Right lung (tissue), 5 donors: ENCODE results near the gene LRMDA. TPM values are rescaled to one million over a fixed set of nuclear protein-coding genes. Genes with fewer than 3 reads are reported as not detected.
"Not testable (repeated sequence)": the region's sequence is repeated elsewhere in the genome, so short reads cannot be mapped to it uniquely, and the experiment has no call there.

ENCODE experiments used
- DNase-seq, 2 donors: peaks; one replicate each; pipeline ENCODE4 v3.0.0-alpha.2; 2013
- polyA plus RNA-seq, 5 donors: library from polyadenylated mRNA; unstranded; fragments of 120-200 nt; gene quantifications; one replicate each; pipeline versions ENCODE4 v1.2.1 to v1.2.3, GENCODE V29; 2013; ENCODE audit warnings: inconsistent platforms in 1 of 5, low replicate concordance in 1 of 5; ENCODE audit not compliant: insufficient read length in 5 of 5, insufficient read depth in 1 of 5

The LRMDA gene
- polyA plus RNA-seq, 5 donors = 13.4 to 23.1 (median 19.1) TPM

DNA sequence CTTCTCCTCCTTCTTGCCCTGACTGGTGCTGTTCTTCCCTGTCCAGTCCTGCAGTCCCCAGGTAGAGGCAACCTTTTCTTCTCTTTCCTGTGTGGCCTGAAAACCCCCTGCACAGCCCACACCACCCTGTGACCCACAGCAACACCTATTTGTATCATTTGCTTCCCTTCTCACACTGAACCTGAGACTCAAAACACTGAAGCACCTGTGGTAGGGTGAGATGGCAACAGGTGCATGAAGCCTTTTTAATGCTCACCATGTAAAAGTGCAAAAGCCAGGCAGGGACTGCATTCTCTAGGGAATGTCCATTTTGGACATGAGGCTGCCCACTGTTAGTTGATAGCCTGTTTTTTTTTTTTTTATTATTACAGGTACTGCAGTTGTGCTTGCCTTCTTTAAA is 71.4 kb downstream of the LRMDA start:
- DNase-seq = no peak

DNA sequence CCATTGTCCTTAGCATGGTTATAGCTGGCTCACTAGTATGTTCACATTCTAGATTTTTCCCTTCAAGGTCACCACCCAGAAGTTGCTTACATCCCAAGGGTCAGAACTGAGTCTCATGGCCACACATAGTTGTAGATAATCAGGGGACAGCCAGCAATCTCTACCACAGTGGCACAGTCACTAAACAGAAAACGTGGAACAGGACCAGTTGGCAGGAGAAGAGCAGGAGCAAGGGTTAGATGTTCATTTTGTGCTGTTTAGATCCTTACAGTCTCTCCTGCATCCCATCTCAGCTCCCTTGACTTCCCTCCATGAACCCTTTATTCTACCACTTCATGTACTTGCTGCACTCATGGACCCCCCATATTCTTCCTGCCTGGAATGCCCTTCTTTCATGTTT is 73.9 kb downstream of the LRMDA start:
- DNase-seq = no peak

DNA sequence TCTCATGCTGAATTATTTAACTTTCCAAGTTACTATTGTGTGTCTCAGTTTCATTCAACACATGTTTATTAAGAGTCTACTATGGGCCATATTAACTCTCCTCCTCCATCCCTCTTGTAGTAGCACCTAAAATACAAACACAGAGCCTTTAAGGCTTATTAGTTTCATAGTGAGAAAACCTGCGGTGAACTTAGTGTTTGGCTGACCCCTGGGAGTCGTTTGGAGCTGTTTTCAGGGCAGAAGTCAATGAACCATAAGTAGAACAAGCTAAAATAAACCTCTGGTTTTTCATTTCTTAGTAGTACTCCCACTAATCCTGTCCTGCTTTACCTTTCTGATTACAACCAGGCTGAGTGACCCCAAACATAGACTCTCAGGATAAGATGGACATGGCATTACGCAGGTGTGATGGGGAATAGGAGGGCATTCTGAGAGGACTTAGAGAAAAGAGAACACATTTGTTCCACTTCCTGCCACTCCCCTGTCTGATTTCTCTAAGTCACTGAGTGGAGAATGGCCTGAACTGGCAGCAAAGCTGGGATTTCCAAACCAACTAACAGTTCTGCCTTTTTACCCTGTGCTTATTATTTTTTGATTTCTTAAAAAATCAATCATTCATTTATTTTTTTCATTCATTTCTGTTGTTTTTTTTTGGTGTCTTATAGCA is 74.5 kb downstream of the LRMDA start:
- DNase-seq = no peak

DNA sequence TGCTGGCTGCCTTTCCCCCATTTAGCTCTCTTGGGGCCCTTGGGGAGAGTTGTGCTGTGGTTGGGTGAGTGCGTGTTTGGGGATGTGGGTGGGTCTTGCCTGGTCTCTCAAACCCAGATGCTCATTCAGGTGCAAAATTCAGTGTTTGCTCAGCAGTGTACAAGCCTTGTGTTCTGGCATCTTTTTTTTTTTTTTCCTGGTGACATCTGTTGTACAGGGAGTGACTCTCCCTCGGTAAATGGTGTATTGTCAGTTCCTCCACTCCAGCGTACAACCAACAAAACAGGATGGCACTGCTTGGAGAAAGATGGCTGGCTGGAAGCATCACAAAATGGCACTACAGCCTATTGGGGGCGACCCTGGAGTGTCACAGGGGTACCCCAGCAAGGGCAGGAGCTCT is 75.5 kb downstream of the LRMDA start:
- no peak for DNase-seq

DNA sequence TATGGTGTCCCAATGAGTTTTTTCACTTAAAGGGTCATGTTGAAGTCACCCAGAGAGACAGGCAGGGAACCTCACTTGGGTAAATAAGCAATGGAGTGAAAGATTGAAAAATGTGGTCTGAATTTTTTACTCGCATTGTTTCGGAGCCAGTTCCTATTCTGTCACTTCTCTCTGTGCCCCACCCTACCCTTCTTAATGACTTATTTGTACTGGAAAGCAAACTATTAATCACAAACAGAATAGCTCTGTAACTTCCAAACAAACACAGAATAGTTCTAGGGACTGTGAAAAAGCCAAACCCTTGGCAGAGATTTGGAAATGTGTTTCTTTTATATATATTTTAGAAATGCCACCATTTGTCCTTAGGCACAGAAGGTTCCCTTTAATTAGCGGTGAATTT is 76.0 kb downstream of the LRMDA start:
- no peak for DNase-seq

DNA sequence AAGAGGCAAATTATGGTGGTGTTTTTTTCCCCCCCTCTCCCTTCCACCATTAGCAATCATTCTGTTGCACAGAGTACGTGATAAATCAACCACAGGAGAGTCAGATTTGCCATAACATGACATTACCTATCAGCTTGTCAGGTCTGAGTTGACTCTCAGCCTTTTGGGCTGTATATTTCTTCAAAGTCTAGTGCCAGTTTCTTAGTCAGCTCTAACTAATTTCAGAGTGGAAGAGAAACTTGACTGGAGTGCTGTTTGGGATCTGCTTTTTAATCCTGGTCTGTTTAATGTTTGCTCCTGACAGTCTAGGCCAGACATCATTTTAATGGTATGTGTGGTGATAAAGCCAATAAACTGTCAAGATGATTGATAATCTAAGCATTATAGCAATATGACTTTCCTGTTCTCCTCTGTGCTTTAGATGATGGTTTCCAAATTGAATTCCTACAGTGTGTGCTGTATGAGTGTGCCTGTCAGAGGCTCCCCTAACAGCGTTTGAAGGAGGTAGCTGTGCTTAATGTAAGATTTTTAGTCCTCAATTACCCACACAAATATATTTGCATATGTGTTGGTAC is 76.9 kb downstream of the LRMDA start:
- DNase-seq = no peak

DNA sequence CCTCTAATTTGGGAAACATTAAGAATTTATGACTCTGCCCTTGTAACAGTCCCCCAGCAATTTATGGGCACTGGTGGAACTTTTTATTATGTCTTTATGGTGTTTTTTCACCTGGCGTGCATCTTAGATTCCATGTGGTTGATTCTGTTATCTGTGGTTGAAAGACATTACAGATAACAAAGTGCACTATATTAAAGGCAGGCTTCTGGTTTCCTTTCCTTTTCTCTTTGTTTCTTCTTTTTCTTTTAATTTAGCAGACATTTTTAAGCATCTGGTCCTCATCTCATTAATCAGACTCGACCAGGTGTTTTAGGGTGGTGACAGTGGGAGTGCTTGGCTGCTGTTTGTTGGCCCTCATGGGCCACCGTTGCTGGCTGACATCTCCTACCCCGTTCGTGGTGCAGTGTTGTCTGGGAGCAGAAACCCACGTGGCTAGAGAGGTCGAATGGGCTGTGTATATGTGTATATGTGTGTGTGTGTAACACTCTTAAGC is 77.4 kb downstream of the LRMDA start:
- DNase-seq = no peak

DNA sequence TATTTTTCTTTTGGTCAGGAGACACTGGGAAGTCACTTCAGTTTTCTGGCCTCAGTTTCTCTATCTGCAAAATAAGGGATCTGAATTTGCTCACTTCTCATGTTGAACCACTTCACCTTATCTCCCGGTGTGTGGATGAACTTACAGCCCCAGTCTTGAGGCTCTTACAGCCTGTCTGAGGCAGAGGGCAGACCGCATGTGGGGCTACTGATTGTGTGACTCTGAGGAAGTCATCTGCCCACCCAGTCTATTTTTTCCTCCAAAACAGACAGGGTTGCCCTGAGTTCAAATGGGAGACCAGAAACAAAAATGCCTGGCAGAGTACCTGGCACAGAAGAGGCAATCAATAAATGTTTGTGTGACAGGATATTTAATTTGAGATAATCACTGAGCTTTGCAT is 78.3 kb downstream of the LRMDA start:
- DNase-seq = no peak

DNA sequence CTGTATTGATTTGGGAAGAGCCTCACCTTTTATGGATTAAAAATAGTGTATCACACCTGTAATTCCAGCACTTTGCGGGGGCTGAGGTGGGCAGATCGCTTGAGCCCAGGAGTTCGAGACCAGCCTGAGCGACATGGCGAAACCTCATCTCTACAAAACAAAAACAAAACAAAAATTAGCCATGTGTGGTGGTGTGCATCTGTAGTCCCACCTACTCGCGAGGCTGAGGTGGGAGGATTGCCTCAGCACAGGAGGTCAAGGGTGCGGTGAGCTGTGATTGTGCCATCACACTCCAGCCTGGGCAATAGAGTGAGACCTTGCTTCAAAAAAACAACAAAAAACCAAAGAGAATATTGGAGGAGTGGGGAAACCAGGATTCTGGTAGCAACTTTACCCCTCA is 79.6 kb downstream of the LRMDA start:
- no peak for DNase-seq

DNA sequence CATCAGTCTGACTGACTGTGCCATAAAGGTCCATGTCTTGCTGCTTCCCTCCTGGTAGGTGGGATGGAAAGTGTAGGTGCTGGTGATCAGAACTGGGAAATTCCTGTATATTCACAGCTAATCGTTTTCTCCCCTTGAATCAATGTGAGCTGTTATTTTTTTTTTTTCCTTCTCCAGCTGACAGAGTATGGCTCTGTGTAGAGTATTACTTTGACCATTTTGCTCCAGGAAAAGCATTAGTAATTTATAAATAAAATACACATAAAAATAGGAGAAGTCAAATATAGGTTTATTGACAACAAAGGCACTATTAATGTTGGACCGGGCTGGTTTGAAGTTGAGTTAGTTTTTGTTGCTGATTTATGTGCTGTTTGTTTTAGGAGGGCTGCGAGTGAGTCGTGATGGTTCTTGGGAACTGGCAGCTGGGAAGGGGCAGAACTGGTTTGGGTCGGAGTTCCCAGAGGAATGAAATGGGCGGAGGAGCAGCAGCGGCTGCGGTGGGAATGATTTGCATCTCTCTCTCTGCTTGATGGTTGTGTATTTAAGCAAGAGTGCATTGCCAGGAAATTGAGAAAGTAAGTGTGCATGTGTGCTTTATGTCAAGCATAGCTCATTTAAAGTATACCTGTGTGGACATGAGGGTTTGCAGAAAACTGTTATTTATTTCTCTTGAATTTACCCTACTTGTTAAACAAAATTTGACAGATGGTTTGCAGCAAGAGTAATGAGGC is 80.9 kb downstream of the LRMDA start:
- no peak for DNase-seq

DNA sequence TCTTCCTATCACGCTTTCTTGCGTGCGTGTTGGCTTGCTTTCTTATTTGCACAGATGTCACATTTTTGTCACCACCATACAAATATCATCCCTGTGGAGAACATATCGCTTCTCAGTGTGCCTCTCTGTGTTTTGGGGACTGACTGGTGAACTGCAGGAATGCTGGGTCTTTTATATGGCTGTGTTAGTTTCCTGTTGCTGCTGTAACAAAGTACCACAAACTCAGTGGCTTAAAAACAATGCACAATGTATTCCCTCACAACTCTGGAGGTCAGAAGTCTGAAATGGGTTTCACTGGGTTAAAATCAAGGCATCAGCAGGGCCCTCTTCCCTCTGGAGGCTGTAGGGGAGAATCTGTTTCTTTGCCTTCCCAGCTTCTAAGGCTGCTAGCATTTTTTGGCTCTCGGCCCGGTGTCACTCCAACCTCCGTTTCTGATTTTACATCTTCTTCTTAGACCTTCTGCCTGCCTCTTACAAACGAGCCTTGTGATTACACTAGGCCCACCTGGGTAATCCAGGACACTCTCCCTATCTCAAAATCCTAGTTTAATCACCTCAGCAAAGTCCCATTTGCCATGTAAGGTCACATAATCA is 82.0 kb downstream of the LRMDA start:
- DNase-seq = no peak

DNA sequence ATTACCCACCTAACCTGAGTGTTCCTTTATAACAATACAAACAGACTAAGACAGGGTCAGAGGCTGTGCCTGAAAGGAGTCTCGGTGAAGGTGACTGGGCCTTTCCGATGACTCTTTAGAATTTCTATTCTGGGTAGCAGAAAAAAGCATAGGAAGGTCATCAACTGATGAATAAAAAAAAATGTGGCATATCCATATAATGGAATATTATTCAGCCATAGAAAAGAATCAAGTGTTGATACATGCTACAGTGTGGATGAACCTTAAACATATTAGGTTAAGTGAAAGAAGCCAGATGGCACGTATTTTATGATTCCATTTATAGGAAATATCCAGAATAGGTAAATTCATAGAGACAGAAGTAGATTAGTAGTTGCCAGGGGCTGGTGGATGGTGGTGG is 83.4 kb downstream of the LRMDA start:
- DNase-seq = no peak

DNA sequence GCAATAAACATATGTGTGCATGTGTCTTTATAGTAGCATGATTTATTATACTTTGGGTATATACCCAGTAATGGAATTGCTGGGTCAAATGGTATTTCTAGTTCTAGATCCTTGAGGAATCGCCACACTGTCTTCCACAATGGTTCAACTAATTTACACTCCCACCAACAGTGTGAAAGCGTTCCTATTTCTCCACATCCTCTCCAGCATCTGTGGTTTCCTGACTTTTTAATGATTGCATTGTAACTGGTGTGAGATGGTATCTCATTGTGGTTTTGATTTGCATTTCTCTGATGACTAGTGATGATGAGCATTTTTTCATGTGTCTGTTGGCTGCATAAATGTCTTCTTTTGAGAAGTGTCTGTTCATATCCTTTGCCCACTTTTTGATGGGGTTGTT is 84.7 kb downstream of the LRMDA start:
- not testable (repeated sequence) for DNase-seq

DNA sequence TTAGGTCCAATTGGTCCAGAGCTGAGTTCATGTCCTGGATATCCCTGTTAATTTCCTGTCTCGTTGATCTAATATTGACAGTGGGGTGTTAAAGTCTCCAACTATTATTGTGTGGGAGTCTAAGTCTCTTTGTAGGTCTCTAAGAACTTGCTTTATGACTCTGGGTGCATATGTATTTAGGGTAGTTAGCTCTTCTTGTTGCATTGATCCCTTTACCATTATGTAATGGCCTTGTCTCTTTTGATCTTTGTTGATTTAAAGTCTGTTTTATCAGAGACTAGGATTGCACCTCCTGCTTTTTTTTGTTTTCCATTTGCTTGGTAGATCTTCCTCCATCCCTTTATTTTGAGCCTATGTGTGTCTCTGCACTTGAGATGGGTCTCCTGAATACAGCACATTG is 87.8 kb downstream of the LRMDA start:
- not testable (repeated sequence) for DNase-seq

DNA sequence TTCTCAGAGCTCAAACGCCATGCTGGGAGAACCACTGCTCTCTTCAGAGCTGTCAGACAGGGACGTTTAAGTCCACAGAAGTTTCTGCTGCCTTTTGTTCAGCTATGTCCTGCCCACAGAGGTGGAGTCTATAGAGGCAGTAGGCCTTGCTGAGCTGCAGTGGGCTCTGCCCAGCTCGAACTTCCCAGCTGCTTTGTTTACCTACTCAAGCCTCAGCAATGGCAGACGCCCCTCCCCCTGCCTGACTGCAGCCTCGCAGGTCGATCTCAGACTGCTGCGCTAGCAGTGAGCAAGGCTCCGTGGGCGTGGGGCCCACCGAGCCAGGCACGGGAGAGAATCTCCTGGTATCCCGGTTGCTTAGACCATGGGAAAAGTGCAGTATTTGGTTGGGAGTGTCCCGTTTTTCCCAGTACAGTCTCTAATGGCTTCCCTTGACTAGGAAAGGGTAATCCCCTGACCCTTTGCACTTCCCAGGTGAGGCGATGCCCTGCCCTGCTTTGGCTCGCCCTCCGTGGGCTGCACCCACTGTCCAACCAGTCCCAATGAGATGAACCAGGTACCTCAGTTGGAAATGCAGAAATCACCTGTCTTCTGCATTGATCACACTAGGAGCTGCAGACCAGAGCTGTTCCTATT is 89.9 kb downstream of the LRMDA start:
- DNase-seq = not testable (repeated sequence)

DNA sequence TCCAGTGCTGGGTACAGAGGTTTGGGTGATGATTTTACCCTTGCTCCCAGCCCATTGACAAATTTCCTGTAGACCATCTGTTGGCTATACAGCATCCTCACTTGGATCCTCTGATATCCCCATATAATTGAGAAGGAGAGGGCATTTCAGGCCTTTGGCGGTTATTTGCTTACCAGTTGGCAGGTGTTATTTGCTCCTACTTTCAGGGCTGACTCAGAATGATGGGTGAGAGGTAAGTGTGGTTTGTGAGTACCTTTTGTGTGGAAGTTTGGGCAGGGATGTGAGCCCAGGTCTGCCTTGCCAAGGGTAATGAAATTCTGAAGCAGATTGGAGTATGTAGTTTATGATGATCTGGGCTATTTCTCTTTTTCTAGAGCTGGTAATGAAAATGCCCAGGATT is 93.6 kb downstream of the LRMDA start:
- no peak for DNase-seq

DNA sequence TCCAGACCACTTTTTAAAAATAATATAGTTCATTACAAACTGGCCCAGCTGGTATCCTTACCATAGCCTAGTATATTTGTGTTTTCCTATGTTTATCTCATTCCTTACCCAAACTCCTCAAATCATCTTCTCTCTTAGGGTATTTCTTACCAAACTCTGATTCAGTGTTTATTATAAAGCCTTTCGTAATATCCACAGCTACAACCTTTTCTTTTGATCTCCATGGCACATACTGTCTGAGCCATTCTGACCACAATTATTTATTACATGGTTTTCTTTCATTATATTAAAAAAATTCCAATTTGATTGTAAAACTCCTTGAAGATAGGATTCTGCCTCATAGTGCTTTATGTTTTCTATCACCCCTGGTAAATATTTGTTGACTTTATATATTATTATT is 94.2 kb downstream of the LRMDA start:
- DNase-seq = no peak

DNA sequence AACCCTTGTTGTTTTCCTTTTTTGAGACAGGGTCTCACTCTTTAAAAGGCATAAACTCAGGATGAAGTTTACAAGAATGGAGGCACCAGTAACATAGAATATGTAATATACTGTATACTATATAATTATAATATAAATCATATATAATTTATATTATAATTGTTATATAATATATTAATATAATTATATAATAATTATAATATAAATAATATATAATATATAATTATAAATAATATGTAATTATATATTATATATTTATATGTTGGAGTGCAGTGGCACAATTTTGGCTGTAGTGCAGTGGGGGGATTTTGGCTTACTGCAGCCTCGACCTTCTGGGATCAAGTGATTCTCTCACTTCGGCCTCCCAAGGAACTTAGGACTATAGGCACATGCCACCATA is 96.1 kb downstream of the LRMDA start:
- DNase-seq = no peak

DNA sequence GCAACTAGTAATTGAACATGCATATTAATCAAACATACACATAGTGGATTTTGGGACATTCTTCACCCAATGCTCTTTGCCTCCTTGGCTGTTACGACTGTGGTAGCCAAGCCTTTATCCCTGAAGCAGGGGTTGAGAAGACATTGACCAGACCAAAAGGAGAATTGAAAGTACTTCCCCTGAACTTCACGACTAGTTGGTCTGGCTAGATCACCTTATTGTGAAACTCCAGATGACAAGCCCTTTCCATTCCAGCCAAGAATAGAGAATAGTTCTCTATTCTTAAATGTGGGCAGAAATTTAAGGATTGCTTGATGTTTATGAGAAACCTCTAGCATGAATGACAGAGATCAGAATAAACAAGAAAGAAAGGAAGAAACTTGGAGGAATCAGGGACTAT is 97.0 kb downstream of the LRMDA start:
- no peak for DNase-seq

DNA sequence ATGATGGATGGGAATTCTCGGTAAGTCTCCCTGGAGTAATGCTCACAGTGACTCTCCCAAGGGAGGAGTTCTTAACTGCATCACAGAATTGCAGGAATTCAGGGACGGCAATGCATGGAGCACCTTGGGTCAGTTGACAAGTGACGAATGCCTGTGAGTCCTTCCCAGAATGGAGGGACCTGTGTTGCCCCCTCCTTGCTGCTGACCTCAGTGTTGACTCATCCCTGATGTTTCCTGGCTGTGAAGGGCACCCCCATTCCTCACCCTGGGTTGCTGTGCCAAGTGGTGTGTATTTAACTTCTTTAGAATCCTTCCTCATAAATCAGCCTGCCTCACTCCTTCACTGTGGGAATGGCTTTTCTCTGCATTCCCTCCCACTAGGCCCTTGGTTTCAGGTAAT is 98.9 kb downstream of the LRMDA start:
- DNase-seq = no peak

DNA sequence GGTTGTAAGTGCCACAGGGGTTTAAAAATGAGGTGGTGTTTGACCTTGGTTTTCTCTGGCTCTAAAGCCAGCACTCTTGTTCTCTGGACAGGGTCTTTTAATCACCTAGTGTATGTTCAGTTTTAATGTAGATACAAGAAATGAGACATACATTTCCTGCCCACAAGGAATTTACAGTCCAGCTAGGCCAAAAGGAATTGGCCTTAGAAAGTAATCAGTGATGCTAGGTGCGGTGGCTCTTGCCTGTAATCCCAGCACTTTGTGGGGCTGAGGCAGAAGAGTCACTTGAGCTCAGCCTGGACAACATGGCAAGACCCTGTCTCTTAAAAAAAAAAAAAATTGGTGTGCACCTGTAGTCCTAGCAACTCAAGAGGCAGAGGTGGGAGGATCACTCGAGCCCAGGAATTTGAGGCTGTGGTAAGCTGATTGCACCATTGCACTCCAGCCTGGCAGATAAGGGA is 100.2 kb downstream of the LRMDA start:
- no peak for DNase-seq

DNA sequence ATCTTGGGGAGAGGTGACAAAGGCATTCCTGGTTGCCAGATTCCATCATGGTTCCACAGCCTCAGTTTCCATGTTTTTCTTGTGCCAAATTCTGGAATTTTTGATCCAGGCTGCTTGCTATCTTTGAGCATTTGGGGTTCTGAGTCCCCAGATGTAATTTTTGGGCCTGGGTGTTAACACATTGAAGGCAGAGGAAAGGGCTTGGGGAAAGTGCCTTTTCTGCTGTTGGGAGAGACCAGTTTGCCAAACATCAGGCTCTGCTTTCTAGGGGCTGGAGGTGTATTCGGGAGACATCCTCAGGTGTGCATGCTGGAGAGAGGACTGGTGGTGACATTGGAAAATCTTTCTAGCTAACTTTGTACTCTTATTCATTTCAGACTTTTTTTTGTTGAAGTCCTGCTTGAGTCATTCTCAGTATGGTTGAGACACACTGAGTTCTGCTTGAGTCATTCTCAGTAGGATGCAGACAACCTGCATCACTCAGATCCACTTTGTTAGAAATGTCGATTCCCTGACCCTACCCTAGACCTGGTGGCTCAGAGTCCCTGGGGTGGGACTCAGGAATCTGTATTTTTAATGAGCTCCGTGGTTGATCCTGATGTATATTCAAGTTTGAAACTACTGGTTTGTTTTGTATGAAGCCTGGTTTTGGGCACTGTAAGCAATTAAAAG is 101.0 kb downstream of the LRMDA start:
- DNase-seq = no peak
